Activated T-cell treated with anti-CD3 and anti-CD28 coated beads for 1 hour (primary cell): ENCODE measurements around the gene TAS1R1.

Source experiments
- DNase-seq: peaks from one replicate; pipeline ENCODE4 v3.0.0-alpha.2; 2020; ENCODE audit warnings: low read depth

The TAS1R1 gene

GRCh38 chr1:6612641-6613360, 57.7 kb downstream of the TAS1R1 start:
- DNase-seq: no peak

DNA sequence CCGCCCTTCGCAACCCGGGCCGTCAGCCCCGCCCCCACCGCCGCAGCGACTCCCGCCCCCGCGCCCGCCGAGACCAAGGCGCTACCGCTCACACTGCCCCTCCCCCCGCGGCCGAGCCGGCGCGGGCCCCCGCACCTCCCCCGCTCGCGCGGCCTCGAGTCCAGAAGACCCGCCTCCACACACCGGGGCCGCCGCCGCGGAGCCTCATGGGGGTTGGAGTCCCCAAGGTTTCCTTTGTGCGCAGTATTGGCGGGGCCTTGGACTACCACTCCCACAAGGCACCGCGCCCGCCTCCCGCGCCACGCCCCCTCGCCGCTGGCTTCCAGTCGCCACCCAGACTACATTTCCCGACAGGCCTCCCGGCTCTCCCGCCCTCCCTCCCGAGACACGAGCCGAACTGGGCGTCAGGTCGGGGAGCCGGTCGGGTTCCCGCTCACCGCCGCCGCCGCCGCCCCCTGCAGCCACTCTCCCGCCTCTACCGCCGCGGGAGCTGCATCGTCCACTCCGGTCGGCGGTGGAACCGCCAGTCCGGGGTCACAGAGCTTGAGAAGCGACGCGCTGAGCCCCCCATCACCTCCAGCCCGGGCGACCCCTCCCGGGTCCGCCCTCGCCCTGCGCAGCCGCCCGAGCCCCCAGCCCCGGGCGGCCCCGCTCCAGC, 58.4 kb downstream of the TAS1R1 start, which contains the start of gene PHF13:
TSS of gene PHF13 (plus strand) at position 371 of the 658 bp plus-strand sequence. CDS start 336 bp downstream, outside the sequence.
- peak; percentile 99 for DNase-seq

GRCh38 chr1:6614019-6614928, 59.2 kb downstream of the TAS1R1 start:
- no peak for DNase-seq

DNA sequence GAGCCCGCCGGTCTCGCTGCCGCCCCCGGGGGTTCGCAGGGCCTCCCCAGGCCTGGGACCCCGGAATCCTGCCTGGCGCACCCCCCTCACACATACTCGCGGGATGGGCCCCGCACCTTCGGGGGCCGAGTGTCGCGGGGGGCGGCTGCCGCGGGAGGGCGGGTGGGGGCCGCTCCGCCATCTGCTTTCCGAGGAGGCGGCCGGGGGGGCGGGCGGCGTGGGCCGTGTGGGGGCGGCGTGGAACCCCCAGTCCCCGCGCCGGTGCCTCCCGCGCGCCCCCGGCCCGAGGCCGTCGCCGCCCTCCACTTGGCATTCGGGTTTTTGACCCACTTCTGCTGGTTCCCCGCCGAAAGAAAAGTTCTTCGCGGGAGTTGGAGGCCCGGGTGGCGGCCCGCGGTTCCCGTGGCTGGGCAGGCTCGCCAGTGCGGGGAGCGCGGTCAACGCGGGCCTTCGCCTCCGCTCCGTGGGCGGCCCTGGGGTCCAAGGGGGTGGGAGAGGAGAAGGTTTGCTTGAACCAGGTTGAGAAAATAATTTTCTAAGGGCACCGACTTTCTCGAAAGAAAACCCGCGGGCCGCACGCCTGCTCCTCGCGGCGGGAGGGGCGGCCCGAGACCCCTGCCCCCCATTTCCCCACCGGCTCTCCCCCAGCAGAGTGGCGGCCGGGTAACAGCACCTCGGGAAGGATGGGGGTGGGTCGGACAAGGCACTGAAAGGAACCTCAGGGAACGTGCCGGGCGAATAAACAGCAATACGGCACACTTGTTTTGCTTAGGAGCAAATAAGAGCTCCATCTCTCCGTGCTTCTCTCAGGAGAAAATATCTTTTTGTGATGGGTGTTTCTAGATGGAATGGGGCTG, 60.0 kb downstream of the TAS1R1 start:
- DNase-seq: no peak

- no peak for DNase-seq
These were observed 63.9 kb downstream of the TAS1R1 start for GRCh38 chr1:6619045-6619444.

DNA sequence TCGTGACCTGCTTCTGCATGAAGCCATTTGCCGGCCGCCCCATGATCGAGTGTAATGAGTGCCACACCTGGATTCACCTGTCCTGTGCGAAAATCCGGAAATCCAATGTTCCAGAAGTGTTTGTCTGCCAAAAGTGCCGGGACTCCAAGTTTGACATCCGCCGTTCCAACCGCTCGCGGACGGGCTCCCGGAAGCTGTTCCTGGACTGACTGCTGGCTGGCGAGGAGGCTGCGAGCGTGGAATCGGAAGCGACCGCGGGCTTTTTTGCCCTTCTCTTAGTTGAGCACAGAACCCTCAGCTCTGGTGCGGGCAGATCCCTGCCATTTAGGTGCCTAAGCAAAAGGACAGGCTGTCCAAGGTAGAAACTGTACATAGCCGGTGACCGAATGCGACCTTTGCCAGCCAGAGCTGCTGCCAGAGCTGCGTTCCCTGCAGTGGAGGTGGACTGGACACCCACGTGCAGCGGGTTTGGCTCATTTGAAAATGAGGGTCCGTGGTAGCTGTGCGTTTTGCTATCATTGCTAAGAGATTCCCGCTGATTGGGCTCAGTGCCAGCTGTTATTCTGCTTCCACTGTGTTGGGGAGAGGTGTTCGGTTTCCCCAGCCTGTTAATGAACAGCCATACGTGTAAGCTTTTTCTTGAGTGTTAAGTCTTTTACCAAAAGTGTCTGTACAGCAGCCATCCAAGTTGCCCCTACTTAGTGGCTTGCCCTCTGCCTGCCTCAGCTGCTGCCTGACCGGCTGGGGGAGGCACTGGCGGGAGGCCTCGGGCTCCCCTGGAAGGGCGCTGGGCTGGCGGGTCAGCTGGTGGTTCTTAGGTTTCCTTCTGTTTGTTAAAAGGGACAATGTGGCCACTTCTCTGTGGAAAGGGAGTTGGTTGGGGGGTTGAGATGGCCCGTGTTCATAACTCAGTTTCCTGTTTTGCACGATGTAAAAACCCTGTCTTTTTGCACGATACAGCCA, 66.6 kb downstream of the TAS1R1 start:
- DNase-seq: no peak

- DNase-seq: no peak
These were observed 67.5 kb downstream of the TAS1R1 start for GRCh38 chr1:6622396-6623152.

GRCh38 chr1:6623269-6623965, 68.3 kb downstream of the TAS1R1 start:
- DNase-seq: no peak

GRCh38 chr1:6624710-6625583, 69.8 kb downstream of the TAS1R1 start, which contains the start of gene THAP3:
Gene THAP3 (plus strand): TSS chr1:6624868. CDS start chr1:6625219, 351 bp downstream.
- DNase-seq: peak; percentile 89

- no peak for DNase-seq
These were observed 70.6 kb downstream of the TAS1R1 start for GRCh38 chr1:6625584-6626149.

GRCh38 chr1:6627031-6627430, 71.9 kb downstream of the TAS1R1 start:
- DNase-seq: no peak

DNA sequence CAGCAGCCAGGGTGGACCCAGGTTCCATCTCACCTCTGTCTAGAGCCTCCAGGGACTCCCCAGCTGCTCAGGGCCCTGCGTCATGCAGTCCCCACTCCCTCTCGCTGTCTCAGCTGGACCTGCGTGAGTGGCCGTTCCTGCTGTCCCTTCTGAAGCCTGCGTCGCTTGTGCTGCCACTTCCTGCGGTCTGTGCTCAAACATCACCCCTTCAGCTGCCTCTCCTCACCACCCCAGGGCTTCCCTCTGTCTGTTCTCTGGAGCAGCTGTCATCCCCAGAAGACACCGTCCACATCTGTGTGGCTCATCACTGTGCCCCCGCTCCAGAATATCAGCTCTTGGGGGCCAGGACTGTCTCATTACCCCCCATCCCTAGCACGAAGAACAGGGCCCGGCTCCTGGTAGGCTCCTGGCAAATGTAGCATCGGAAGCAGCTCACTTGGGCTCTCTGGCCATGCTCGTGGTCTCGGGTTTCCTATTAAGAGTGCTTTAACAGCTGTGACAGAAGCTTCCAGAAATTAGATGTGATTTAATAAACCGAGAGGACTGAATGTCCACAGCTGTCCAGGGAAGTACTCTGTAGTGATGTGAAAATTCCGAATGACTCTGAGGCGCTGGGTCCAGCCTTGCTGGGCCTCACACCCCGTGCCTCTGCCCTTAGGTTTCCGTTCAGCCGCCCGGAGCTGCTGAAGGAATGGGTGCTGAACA, 72.9 kb downstream of the TAS1R1 start:
- DNase-seq: no peak

DNA sequence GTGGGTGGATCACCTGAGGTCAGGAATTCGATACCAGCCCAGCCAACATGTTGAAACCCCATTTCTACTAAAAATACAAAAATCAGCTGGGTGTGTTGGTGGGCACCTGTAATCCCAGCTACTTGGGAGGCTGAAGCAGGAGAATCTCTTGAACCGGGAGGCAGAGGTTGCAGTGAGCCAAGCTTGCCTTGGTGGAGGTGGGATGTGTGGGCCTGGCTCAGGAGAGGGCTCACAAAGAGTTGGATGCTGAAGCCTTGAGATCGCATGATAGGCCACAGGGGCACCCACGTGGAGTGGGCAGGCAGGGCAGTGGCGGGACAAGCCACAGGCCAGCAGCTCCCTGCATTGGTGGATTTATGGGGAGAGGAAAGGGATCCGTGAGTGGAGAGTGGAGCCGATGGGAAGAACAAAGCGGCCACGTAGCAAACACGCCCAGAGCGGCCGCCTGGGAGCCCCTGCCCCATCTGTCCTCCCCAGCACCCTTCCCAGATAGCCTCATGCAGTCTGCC, 73.9 kb downstream of the TAS1R1 start:
- no peak for DNase-seq
